Stimulated activated naive CD8-positive, alpha-beta T cell treated with anti-CD3 and anti-CD28 coated beads, Interleukin-15, Interleukin-2, amounts not matched to agents 100 U/mL and 50 U/mL, for 24 hours (primary cell): Measurements from ENCODE around the gene LYAR.

Experiments used
- ATAC-seq: fragments of 150-1000 bp; cut with Tn5 transposase; one replicate; pipeline ENCODE4 v1.10.0; 2021
- DNase-seq: peaks from one replicate; pipeline ENCODE4 v3.0.0; 2021

Gene LYAR

DNA sequence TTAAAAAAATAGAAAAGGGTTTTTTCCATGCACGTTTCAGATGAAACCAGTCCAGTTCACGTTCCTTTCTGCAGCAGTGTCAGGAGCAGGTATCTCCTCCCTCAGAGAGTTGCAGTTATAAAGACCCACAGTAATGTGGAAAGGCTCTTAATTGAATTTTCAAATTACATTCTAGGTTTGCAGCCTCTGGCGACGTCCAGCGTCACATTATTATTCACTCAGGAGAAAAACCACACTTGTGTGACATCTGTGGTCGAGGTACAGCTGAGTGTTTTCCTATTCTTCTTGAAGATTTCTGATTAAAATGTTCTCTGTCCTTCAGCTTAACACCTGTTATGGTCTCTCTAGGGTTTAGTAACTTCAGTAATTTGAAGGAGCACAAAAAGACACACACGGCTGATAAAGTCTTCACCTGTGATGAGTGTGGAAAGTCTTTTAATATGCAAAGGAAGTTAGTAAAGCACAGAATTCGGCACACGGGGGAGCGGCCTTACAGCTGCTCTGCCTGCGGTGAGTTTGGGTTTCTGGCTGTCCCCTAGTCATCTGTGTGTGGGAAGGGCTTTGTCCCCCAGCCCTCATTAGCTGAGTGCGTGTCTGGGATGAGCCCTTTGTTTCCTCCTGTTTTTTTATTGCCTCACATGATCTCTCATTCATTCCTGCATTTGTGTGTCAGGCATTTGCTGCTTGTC lies 25.7 kb upstream of the LYAR start:
- ATAC-seq (no peak), DNase-seq (no peak)

GRCh38 chr4:4311193-4311592 lies 21.2 kb upstream of the LYAR start:
- no peak for DNase-seq
- no peak for ATAC-seq

GRCh38 chr4:4308800-4309441 lies 19.0 kb upstream of the LYAR start:
- DNase-seq (no peak), ATAC-seq (no peak)

GRCh38 chr4:4306920-4307319 lies 17.0 kb upstream of the LYAR start:
- ATAC-seq, result no peak

DNA sequence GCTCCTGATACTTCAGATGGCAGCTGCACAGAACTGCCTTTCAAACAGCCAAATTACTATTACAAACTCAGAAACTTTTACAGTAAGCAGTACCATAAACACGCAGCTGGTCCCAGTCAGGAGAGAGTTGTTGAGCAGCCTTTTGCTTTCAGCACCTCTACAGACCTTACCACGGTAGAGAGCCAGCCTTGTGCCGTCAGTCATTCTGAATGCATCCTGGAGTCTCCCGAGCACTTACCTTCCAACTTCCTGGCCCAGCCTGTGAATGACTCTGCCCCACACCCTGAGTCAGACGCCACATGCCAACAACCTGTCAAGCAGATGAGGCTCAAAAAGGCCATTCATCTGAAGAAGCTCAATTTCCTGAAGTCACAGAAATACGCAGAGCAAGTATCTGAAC lies 12.5 kb upstream of the LYAR start:
- ATAC-seq (no peak), DNase-seq (no peak)

More at GRCh38 chr4:4306920-4307319, 17.0 kb upstream of the LYAR start:
- no peak for DNase-seq

- DNase-seq, result no peak
- ATAC-seq, result no peak
These were observed 12.0 kb upstream of the LYAR start for GRCh38 chr4:4302001-4302400.

DNA sequence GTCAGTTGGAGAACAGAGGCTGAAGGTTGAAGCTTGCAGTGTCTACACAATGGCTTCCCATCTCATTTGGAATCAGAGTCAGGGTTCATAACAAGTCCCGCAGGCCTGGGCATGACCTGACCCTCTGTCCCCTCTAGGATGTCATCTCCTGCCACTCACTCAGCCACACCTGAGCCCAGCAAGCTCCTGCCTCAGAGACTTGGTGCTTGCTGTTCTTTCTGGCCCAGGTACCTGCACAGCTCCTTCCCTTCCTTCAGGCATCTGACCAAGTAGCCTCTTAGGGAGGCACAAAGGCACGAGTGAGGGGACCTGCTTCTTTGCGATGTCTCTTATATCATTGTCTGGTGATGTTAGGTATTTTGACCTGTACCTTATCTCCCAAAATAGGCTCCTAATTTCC lies 9.1 kb upstream of the LYAR start:
- ATAC-seq, result no peak
- no peak for DNase-seq

GRCh38 chr4:4296283-4296846 lies 6.4 kb upstream of the LYAR start:
- ATAC-seq (no peak), DNase-seq (no peak)

DNA sequence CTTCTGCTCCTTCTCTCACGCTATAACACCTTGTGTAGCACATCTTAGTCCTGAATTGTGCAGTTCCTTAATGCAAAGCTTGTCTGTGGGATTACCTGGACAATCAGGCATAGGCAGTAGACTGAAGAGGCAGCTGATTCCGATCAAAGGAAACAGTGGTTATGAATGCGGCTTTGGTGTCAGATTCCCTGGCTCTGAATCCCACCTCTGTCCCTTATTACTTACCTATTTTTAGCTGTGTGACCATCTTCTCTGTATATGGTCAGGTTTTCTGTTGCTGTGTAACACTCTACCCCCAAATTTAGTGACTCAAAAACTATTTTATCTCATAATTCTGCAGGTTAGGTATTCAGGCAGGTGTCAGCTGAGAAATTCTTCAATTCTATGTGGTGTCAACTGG lies 3.3 kb upstream of the LYAR start:
- no peak for ATAC-seq
- DNase-seq, result no peak

GRCh38 chr4:4289597-4289940 lies 385 bp downstream of the LYAR start:
- ATAC-seq (peak; percentile 14), DNase-seq (no peak)

- DNase-seq (no peak), ATAC-seq (no peak)
These were observed 899 bp downstream of the LYAR start for GRCh38 chr4:4289055-4289454.

GRCh38 chr4:4288098-4288497 lies 1.9 kb downstream of the LYAR start:
- ATAC-seq (no peak), DNase-seq (no peak)

DNA sequence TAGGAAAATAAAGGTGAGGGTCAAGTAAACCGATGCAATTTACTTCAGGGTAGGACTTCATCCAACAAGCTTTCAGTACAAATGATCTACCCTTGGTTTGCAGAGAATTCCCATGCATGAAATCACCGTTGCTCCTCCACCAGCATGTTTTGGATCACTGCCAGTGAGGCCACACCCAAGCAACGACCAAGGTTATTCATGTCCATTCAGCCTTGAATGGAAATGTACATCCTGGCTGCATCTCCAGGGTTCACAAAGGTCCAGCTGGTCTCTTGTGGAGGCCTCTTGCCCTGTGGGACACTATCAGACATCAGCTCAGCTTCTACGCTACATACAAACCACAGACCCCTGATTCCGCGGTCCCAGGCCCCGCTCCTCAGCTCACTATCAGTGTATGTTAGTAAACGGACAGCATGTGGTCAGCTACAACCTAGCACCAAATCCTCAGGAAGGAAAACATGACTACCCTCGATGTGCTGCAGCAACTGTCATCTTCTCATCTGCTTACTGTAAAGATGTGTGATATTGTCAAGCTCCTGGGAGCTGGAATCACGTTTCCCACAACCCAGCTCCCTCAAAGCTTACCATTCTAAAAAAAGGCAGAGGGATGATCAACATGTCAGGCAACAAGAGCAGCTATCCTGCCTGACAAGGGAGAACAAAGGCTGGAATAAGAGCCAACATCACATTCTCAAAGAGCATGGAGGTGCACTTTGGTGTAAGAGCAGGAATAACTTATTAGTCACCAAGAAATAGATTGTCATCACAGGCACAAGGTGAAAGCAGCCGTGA lies 4.9 kb downstream of the LYAR start:
- ATAC-seq (no peak), DNase-seq (no peak)

- ATAC-seq (no peak), DNase-seq (no peak)
These were observed 8.2 kb downstream of the LYAR start for GRCh38 chr4:4281787-4282186.

DNA sequence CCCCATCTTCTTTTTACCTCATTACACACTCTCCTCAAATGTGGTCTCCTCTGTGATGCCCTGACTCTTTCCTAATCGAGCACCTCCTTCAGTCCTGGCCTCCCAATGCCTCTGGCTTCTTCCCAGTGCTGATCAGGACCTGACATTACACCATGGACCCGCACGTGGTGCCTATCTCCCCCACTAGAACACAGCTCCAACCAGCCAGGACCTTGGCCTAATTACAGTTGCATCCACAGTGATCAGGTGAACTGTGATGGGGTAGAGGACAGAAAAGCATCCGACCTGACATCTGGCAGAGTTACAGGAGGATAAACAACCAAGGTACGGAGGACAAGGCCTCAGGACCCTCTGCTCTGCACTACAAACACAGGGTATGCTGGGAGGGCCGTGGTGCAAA lies 12.4 kb downstream of the LYAR start:
- no peak for ATAC-seq
- no peak for DNase-seq

DNA sequence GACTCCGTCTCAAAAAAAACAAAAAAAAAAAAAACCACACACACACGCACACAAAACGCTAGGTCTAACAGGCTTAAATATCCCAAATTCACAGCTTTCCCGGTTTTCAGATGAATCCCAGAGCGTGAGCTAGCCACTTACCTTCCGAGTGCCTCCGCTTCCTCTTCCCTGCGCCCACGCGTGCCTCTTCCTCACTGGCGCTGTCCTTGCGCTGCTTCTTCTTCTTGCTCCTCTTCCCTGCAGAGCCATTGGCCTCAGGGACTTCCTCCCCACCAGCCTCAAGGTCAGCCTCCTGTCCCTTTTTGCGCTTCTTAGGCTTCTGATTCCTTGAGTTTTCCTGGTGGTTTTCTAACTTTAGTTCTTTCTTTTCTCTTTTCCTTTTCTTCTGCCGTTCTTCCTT lies 15.7 kb downstream of the LYAR start:
- DNase-seq, result no peak
- no peak for ATAC-seq

DNA sequence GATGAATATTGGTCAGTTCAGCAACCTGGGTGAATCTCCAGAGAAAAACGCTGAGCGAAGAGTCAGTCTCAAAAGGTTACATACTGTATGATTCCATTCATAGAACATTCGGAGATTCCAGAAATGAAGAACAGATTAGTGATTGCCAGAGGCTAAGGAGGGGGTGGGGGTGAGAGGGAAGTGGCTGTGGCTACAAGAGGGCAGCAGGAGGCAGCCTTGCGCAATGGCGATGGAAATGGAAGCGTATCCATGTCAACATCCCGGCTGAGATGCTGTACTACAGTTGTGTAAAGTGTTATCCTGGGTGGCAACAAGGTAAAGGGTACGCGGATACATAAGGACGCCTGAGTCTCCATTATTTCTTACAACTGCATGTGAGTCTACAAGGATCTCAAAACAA lies 18.0 kb downstream of the LYAR start:
- DNase-seq (no peak), ATAC-seq (no peak)

- DNase-seq, result no peak
- no peak for ATAC-seq
These were observed 19.4 kb downstream of the LYAR start for GRCh38 chr4:4270529-4270928.

DNA sequence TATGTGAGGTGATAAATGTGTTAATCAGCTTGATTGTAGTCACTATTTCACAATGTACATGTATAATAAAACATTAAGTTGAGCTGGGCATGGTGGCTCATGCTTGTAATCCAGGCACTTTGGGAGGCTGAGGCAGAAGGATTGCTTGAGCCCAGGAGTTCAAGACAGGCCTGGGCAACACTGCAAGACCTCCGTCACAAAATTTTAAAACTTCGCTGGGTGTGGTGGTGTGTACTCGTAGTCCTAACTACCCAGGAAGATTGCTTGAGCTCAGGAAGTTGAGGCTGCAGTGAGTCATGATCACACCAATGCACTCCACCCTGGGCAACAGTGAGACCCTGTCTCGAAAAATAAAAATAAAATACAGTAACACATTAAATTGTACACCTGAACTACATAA lies 20.1 kb downstream of the LYAR start:
- ATAC-seq (peak; percentile 20), DNase-seq (no peak)

- no peak for DNase-seq
These were observed 20.6 kb downstream of the LYAR start for GRCh38 chr4:4269331-4269731.

DNA sequence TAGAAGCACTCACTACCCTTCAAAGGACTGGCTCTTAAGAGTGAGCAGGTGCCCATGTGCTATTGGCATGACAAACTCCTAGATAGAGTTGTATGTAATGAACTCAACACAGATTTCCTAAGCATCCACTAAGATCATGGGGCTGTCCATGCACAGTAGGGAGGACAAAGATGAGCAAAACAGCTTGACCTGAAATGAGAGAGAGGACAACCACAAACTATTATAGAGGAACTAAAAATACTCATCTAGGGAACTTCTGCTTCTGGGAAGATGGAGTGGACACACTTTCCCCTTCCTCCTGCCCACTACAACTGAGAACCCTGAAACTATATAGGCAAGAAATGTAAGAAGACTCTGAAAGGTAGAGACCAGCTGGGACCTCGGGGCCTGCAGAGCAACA lies 21.2 kb downstream of the LYAR start:
- ATAC-seq, result no peak
- no peak for DNase-seq

More at GRCh38 chr4:4269331-4269731, 20.6 kb downstream of the LYAR start:
- peak; percentile 19 for ATAC-seq

DNA sequence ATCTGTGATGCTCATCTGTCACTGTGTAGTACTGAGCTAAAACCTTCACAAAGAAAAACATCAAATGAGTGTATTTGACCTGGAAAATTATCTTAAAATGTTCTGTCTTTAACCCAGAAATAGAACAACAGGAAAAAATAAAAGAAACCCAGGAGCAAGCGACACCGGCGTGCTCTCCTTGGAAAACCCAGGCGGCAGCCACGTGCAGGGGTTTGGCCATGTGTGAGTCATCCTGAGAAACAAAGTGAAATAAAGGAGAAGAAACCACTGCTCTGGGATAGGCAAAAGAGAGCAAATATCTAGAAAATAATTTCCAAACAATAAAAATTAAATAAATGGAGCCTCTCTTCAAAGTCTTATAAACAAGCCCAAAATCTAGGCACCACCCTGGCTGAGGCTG lies 22.0 kb downstream of the LYAR start:
- ATAC-seq, result no peak
- DNase-seq, result no peak

GRCh38 chr4:4260185-4260751 lies 29.7 kb downstream of the LYAR start:
- DNase-seq, result no peak
- ATAC-seq, result peak; percentile 93
